Tibial artery (tissue), 4 donors: Measurements from ENCODE around the gene ROCK2.

Experiments used
- DNase-seq, 2 donors: peaks; one replicate each; pipeline ENCODE4 v3.0.0-alpha.2; 2019
- H3K27ac ChIP-seq, 2 donors: fragments of 200-600 bp; sonication (generic) in 1 of 2; 1 replicate in 1 of 2; 2 replicates in 1 of 2; pipeline ENCODE4 v1.5.1; 2018 to 2019; ENCODE audit warnings: mild to moderate bottlenecking in 1 of 2
- H3K27me3 ChIP-seq, 2 donors: fragments of 200-600 bp; sonication (generic) in 1 of 2; one replicate each; pipeline versions ENCODE4 v1.5.1 to v1.6.0; 2016 to 2019
- H3K36me3 ChIP-seq, 3 donors: fragments of 200-600 bp; sonication (generic) in 2 of 3; one replicate each; pipeline ENCODE4 v1.5.1; 2016 to 2019; ENCODE audit warnings: mild to moderate bottlenecking in 2 of 3
- H3K4me1 ChIP-seq, 4 donors: fragments of 200-600 bp; sonication (generic) in 2 of 4; 1 replicate in 3 of 4; 2 replicates in 1 of 4; pipeline ENCODE4 v1.5.1; 2016 to 2019
- H3K4me3 ChIP-seq, 2 donors: fragments of 200-600 bp; sonication (generic) in 1 of 2; 1 replicate in 1 of 2; 2 replicates in 1 of 2; pipeline ENCODE4 v1.5.1; 2018 to 2019; ENCODE audit warnings: mild to moderate bottlenecking in 2 of 2
- H3K9me3 ChIP-seq, 3 donors: fragments of 200-600 bp; sonication (generic) in 1 of 3; one replicate each; pipeline ENCODE4 v1.5.1; 2016 to 2019
- intact Hi-C: fragments of 100-400 bp; cut with DNase I; formaldehyde crosslinking; loops from one replicate; pipeline ENCODE4 v1.15.0; 2023; ENCODE audit warnings: low total_unique reads
- TF ChIP-seq, protein P1 (sequence below), 2 experiments: fragments of 200-600 bp in 1 of 2; fragments of 450-650 bp in 1 of 2; IDR thresholded peaks; one replicate each; pipeline ENCODE4 v1.5.1; 2017 to 2019; ENCODE audit warnings: antibody characterized with exemption in 2 of 2, mild to moderate bottlenecking in 1 of 2, moderate library complexity in 1 of 2

The ROCK2 gene

DNA sequence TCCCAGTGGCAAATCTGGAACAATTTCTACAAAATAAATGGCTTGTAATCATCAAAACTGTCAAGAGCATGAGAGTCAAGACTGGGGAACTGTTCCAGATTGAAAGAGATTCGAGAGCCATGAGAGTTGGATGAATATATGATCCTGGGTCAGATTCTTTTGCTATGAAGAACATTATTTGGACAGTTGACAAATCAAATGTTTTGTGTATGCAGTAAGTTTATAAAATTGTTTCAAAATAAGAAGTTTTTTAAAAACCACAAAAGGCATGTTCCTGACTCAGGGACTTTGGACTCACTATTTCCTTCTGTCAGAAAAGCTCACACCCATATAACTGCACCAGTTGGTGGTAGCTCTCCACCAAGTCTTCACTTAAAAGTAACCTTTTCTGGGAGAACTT, 38.5 kb downstream of the ROCK2 start:
- DNase-seq: no peak
- Histone ChIP-seq H3K27me3 (no peaks in the 10 kb centered on the region), H3K9me3 (no peaks in the 10 kb centered on the region), H3K27ac (no peak overlapping the region), H3K4me1 (peaks cover 0 to 73% (median 23%) of the 10 kb centered on the region in 4 donors), H3K4me3 (no peak overlapping the region), H3K36me3 (no peaks in the 10 kb centered on the region)
- TF ChIP-seq, protein P1, sequence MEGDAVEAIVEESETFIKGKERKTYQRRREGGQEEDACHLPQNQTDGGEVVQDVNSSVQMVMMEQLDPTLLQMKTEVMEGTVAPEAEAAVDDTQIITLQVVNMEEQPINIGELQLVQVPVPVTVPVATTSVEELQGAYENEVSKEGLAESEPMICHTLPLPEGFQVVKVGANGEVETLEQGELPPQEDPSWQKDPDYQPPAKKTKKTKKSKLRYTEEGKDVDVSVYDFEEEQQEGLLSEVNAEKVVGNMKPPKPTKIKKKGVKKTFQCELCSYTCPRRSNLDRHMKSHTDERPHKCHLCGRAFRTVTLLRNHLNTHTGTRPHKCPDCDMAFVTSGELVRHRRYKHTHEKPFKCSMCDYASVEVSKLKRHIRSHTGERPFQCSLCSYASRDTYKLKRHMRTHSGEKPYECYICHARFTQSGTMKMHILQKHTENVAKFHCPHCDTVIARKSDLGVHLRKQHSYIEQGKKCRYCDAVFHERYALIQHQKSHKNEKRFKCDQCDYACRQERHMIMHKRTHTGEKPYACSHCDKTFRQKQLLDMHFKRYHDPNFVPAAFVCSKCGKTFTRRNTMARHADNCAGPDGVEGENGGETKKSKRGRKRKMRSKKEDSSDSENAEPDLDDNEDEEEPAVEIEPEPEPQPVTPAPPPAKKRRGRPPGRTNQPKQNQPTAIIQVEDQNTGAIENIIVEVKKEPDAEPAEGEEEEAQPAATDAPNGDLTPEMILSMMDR (IDR thresholded peaks at IDR 0.05): no peak
- intact Hi-C loops: no loop called here

DNA sequence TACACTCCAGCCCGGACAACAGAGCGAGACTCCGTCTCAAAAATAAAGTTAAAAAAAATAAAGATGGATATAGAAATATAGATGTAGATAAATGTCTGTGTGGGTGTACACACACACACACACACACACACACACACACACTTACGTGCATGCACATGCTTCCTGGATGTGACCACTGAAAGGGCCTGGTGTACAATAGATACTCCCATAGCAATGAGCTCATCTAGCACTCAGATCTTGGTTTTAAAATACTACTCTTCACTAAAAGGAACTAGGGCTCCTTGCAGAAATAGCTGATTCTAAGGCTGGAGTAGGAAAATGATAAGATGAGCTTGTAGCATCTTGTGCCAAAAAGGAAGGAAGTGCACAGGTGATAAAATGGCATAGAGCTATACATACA, 39.1 kb downstream of the ROCK2 start:
- Histone ChIP-seq H3K4me1 (peaks cover 0 to 67% (median 22%) of the 10 kb centered on the region in 4 donors), H3K36me3 (no peaks in the 10 kb centered on the region), H3K27ac (no peak overlapping the region), H3K27me3 (no peaks in the 10 kb centered on the region), H3K9me3 (no peaks in the 10 kb centered on the region), H3K4me3 (no peak overlapping the region)
- TF ChIP-seq, protein P1 (IDR thresholded peaks at IDR 0.05): no peak
- no peak for DNase-seq
- intact Hi-C loops: no loop called here

DNA sequence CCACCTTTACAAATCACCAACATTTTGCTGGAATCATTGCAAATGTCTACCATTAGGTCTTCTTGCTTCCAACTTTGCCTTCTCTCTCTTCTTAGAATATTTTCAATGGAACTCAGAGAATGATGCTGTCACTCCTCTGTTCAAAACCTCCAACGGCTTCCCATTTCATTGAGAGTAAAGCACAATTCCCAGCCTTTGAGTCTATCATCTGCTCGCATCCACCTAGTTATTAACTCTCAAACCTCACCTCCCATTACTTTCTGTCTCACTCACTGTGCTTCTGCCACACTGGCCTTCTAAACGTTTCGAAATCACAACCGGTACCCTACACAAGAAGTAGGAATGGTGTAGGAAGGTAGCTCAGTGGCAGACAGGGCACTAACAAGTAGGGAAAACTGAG, 40.0 kb downstream of the ROCK2 start:
- DNase-seq: no peak
- Histone ChIP-seq H3K27ac (no peak overlapping the region), H3K4me3 (no peak overlapping the region), H3K9me3 (no peaks in the 10 kb centered on the region), H3K36me3 (no peaks in the 10 kb centered on the region), H3K27me3 (no peaks in the 10 kb centered on the region), H3K4me1 (peaks cover 0 to 58% (median 15%) of the 10 kb centered on the region in 4 donors)
- TF ChIP-seq, protein P1 (IDR thresholded peaks at IDR 0.05): no peak
- intact Hi-C loops: no loop called here

DNA sequence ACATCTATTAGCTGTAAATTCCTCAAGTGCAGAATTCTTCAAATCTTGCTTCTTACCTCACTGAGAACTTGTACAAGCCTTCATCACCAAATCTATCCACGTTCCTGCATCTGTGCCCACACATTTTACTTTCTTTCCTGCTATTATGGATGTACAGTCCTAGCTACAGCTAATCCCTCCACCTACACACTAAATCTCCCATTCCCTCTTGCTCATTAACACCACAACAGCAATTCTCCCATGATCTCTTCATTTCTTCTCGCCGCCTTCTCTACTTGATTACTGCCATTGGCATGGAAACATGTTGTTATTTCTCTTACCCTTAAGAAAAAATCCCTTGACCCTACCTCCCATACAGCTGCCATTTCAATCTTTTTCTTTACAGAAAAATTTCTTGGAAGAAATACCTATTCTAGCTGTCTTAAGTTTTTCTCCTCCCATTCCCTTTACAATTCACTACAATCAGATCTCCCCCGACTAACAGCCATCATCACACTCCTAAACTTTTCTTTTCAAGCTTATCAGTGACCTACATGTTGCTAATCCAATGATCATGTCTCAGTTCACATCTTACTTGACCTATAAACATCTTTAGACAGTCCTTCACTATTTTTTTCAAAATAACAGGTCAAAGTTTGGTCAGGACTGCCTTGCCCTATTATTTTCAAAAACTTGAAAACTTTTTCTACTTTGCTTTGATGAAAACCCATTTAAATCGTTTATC, 41.0 kb downstream of the ROCK2 start:
- peaks cover 0 to 52% (median 15%) of the 10 kb centered on the region in 4 donors for H3K4me1 ChIP-seq
- H3K36me3 ChIP-seq: no peaks in the 10 kb centered on the region
- H3K9me3 ChIP-seq: no peaks in the 10 kb centered on the region
- DNase-seq: no peak
- H3K27ac ChIP-seq: no peak overlapping the region
- H3K4me3 ChIP-seq: no peak overlapping the region
- TF ChIP-seq, protein P1 (IDR thresholded peaks at IDR 0.05): no peak
- no peaks in the 10 kb centered on the region for H3K27me3 ChIP-seq
- intact Hi-C loops: no loop called here

DNA sequence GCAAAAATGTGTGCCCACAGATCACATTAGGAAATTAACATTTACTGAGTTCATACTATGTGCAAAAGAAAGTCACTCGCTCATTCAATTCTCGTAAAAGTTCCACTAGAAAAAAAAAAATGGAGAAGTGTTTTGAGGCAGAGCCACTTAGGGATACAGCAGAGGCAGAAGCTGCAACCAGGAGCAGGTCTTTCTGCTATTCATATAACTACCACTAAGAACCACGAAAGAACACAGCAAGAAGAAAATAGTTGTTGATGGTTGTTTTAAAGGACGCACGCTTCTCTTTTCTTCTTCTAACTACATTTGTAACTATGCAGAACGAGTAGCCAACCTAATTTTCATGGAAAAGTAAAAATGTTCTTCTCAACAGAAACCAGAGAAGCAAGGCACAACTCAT, 45.0 kb downstream of the ROCK2 start:
- DNase-seq: no peak
- Histone ChIP-seq H3K27ac (no peak overlapping the region), H3K27me3 (no peaks in the 10 kb centered on the region), H3K4me1 (peaks cover 0 to 56% (median 10%) of the 10 kb centered on the region in 4 donors), H3K9me3 (no peaks in the 10 kb centered on the region), H3K4me3 (no peak overlapping the region), H3K36me3 (no peaks in the 10 kb centered on the region)
- intact Hi-C loops: no loop called here
- TF ChIP-seq, protein P1 (IDR thresholded peaks at IDR 0.05): no peak
